Sciatic nerve (tissue), 2 donors: ENCODE results near the gene GSS. TPM values are rescaled to one million over a fixed set of nuclear protein-coding genes. Genes with fewer than 3 reads are reported as not detected.
A peak's percentile ranks its signal among the peaks of the same experiment; 100 is the strongest.

Source experiments
- ATAC-seq: fragments of 200-7000 bp; cut with Tn5 transposase; one replicate; pipeline ENCODE4 v1.9.1; 2020; ENCODE audit warnings: mild to moderate bottlenecking, moderate library complexity
- DNase-seq: peaks from one replicate; pipeline ENCODE4 v3.0.0-alpha.2; 2020; ENCODE audit warnings: low spot score
- intact Hi-C: fragments of 100-400 bp; cut with DNase I; formaldehyde crosslinking; loops from one replicate; pipeline ENCODE4 v1.14.2; 2022
- total RNA-seq: library from RNA; stranded (reverse); fragmentation: NEBNext Ultra II Directional; extraction: Animal tissue kit (Norgen Biotek cat#: 25700); gene quantifications from one replicate; pipeline ENCODE4 v1.2.1, GENCODE V29; 2021
- donor health status: DM: no; HTN: no; CAD: no.
- donor health status: DM: no; HTN: no; CAD: no.

GSS gene
- total RNA-seq, 1 donor from 2014 or later = 17.5 TPM

GRCh38 chr20:34995192-34995591 lies 39.6 kb upstream of the GSS start:
- ATAC-seq (no peak), DNase-seq (no peak)
- intact Hi-C loops = no loop called here

GRCh38 chr20:34994509-34995131 lies 39.0 kb upstream of the GSS start:
- DNase-seq (no peak), ATAC-seq (no peak)
- intact Hi-C loops = no loop called here

- DNase-seq (no peak), ATAC-seq (no peak)
- intact Hi-C loops = no loop called here
These were observed 38.4 kb upstream of the GSS start for GRCh38 chr20:34993941-34994508.

- intact Hi-C loops = no loop called here
- no peak for ATAC-seq
- DNase-seq = no peak
These were observed 37.3 kb upstream of the GSS start for GRCh38 chr20:34992751-34993417.

- intact Hi-C loops = no loop called here
- DNase-seq (no peak), ATAC-seq (no peak)
These were observed 35.1 kb upstream of the GSS start for GRCh38 chr20:34990661-34991214.

GRCh38 chr20:34990231-34990630 lies 34.6 kb upstream of the GSS start:
- intact Hi-C loops = no loop called here
- ATAC-seq (no peak), DNase-seq (no peak)

- DNase-seq (no peak), ATAC-seq (no peak)
- intact Hi-C loops = no loop called here
These were observed 34.1 kb upstream of the GSS start for GRCh38 chr20:34989670-34990069.

- intact Hi-C loops = no loop called here
- ATAC-seq = no peak
- no peak for DNase-seq
These were observed 33.5 kb upstream of the GSS start for GRCh38 chr20:34989118-34989517.

GRCh38 chr20:34988191-34988540 lies 32.6 kb upstream of the GSS start:
- ATAC-seq = no peak
- no peak for DNase-seq
- intact Hi-C loops = no loop called here

GRCh38 chr20:34987288-34988190 lies 31.9 kb upstream of the GSS start:
- ATAC-seq (peak; percentile 6), DNase-seq (no peak)

GRCh38 chr20:34986311-34987287 lies 31.0 kb upstream of the GSS start:
- intact Hi-C loops = no loop called here
- ATAC-seq = peak; percentile 12
- DNase-seq = no peak

More at GRCh38 chr20:34987288-34988190, 31.9 kb upstream of the GSS start:
- intact Hi-C loops = no loop called here

- intact Hi-C loops = no loop called here
- ATAC-seq (no peak), DNase-seq (no peak)
These were observed 30.1 kb upstream of the GSS start for GRCh38 chr20:34985461-34986310.

GRCh38 chr20:34984756-34985261 lies 29.2 kb upstream of the GSS start:
- intact Hi-C loops = no loop called here
- DNase-seq (no peak), ATAC-seq (no peak)

GRCh38 chr20:34983995-34984735 lies 28.6 kb upstream of the GSS start:
- ATAC-seq = no peak
- intact Hi-C loops = no loop called here
- no peak for DNase-seq

GRCh38 chr20:34983089-34983820 lies 27.6 kb upstream of the GSS start:
- intact Hi-C loops = no loop called here
- DNase-seq (no peak), ATAC-seq (no peak)
